ENCODE measurements around the gene RHOBTB3.
"Not testable (repeated sequence)": the region's sequence is repeated elsewhere in the genome, so short reads cannot be mapped to it uniquely, and the experiment has no call there.

Gene RHOBTB3

GRCh38 chr5:95798545-95798944 lies 67.4 kb downstream of the RHOBTB3 start:
- in situ Hi-C loops (cut with HindIII; ENCODE audit: low sequenced_read_pairs): no loop called here

GRCh38 chr5:95799191-95799835 lies 68.2 kb downstream of the RHOBTB3 start:
- in situ Hi-C loops (cut with HindIII; ENCODE audit: low sequenced_read_pairs): no loop called here

GRCh38 chr5:95800553-95800952 lies 69.4 kb downstream of the RHOBTB3 start:
- in situ Hi-C loops (cut with HindIII; ENCODE audit: low sequenced_read_pairs): no loop called here

GRCh38 chr5:95801532-95801931 lies 70.4 kb downstream of the RHOBTB3 start:
- in situ Hi-C loops (cut with HindIII; ENCODE audit: low sequenced_read_pairs): no loop called here

- in situ Hi-C loops (cut with HindIII; ENCODE audit: low sequenced_read_pairs): no loop called here
These were observed 70.8 kb downstream of the RHOBTB3 start for GRCh38 chr5:95801961-95802360.

GRCh38 chr5:95803271-95804148 lies 72.4 kb downstream of the RHOBTB3 start:
- in situ Hi-C loops (cut with HindIII; ENCODE audit: low sequenced_read_pairs): no loop called here

GRCh38 chr5:95804736-95805539 lies 73.8 kb downstream of the RHOBTB3 start:
- in situ Hi-C loops (cut with HindIII; ENCODE audit: low sequenced_read_pairs): no loop called here

GRCh38 chr5:95806687-95807086 lies 75.6 kb downstream of the RHOBTB3 start:
- in situ Hi-C loops (cut with HindIII; ENCODE audit: low sequenced_read_pairs): no loop called here

- in situ Hi-C loops (cut with HindIII; ENCODE audit: low sequenced_read_pairs): no loop called here
These were observed 77.0 kb downstream of the RHOBTB3 start for GRCh38 chr5:95808013-95808685.

- in situ Hi-C loops (cut with HindIII; ENCODE audit: low sequenced_read_pairs): no loop called here
These were observed 77.7 kb downstream of the RHOBTB3 start for GRCh38 chr5:95808686-95809413.

GRCh38 chr5:95809414-95809960 lies 78.4 kb downstream of the RHOBTB3 start:
- in situ Hi-C loops (cut with HindIII; ENCODE audit: low sequenced_read_pairs): no loop called here

- in situ Hi-C loops (cut with HindIII; ENCODE audit: low sequenced_read_pairs): no loop called here
These were observed 79.4 kb downstream of the RHOBTB3 start for GRCh38 chr5:95810305-95811125.

- in situ Hi-C loops (cut with HindIII; ENCODE audit: low sequenced_read_pairs): not testable (repeated sequence)
These were observed 79.9 kb downstream of the RHOBTB3 start for GRCh38 chr5:95811126-95811423.

GRCh38 chr5:95811461-95812073 lies 80.4 kb downstream of the RHOBTB3 start:
- in situ Hi-C loops (cut with HindIII; ENCODE audit: low sequenced_read_pairs): not testable (repeated sequence)

- in situ Hi-C loops (cut with HindIII; ENCODE audit: low sequenced_read_pairs): no loop called here
These were observed 80.9 kb downstream of the RHOBTB3 start for GRCh38 chr5:95812074-95812471.

- in situ Hi-C loops (cut with HindIII; ENCODE audit: low sequenced_read_pairs): not testable (repeated sequence)
These were observed 81.9 kb downstream of the RHOBTB3 start for GRCh38 chr5:95813035-95813434.

- in situ Hi-C loops (cut with HindIII; ENCODE audit: low sequenced_read_pairs): no loop called here
These were observed 84.1 kb downstream of the RHOBTB3 start for GRCh38 chr5:95815155-95815729.

GRCh38 chr5:95816341-95816740 lies 85.2 kb downstream of the RHOBTB3 start:
- in situ Hi-C loops (cut with HindIII; ENCODE audit: low sequenced_read_pairs): no loop called here
